Endothelial cell of umbilical vein (primary cell): ENCODE data around the gene SYT14. TPM values are rescaled to one million over a fixed set of nuclear protein-coding genes. Genes with fewer than 3 reads are reported as not detected.

ENCODE experiments used
- BruUV-seq: library from RNA; stranded (reverse); fragments of 400-500 nt; replicated peaks from 2 replicates; lab custom pipeline; 2021; lab: Mats Ljungman, UMichigan
- CTCF ChIA-PET: fragments of 300-600, 350-600 bp; sonication (Branson Sonifier 250); formaldehyde crosslinking; loops from one replicate; lab custom pipeline; 2021; ENCODE audit warnings: antibody characterized with exemption, inconsistent platforms; lab: Charles Lee
- POLR2A ChIA-PET: fragments of 300-600, 350-600 bp; sonication (Branson Sonifier 250); formaldehyde crosslinking; loops from one replicate; lab custom pipeline; 2021; ENCODE audit warnings: antibody characterized with exemption, inconsistent platforms; lab: Charles Lee
- DNase-seq: peaks from one replicate; pipeline ENCODE4 v3.0.0-alpha.2; 2011; ENCODE audit warnings: low read depth, low spot score
- FAIRE-seq: peaks from 2 replicates; lab custom pipeline; 2011; peaks lifted over from hg19 to GRCh38; lab: Jason Lieb, UNC
- H2AFZ ChIP-seq: 2 replicates; pipeline ENCODE4 v1.6.0; 2012; ENCODE audit warnings: low read depth, low read length, control low read depth, inconsistent platforms
- H3K27ac ChIP-seq: 2 replicates; pipeline ENCODE4 v1.5.1; 2011; ENCODE audit warnings: low read depth, mild to moderate bottlenecking, control low read depth, low read length, moderate library complexity; ENCODE audit not compliant: insufficient read depth
- H3K27me3 ChIP-seq, 2 experiments: 2 replicates each; pipeline versions ENCODE4 v1.6.0 to v1.6.1; 2011; ENCODE audit warnings: low read length in 2 of 2, mixed read lengths in 1 of 2; ENCODE audit not compliant: control insufficient read depth in 2 of 2, insufficient read depth in 2 of 2
- H3K36me3 ChIP-seq, 2 experiments: 2 replicates in 1 of 2; 3 replicates in 1 of 2; pipeline ENCODE4 v1.5.1; 2011; ENCODE audit warnings: low read length in 2 of 2, mild to moderate bottlenecking in 1 of 2, moderate library complexity in 1 of 2; ENCODE audit not compliant: control insufficient read depth in 2 of 2, insufficient read depth in 2 of 2; ENCODE audit errors: extremely low read depth in 1 of 2
- H3K4me1 ChIP-seq: 3 replicates; pipeline ENCODE4 v1.5.1; 2011; ENCODE audit warnings: mild to moderate bottlenecking, low read length; ENCODE audit not compliant: control insufficient read depth, insufficient read depth; ENCODE audit errors: extremely low read depth
- H3K4me2 ChIP-seq: 2 replicates; pipeline ENCODE4 v1.6.1; 2011; ENCODE audit warnings: low read length, control low read depth, mixed read lengths; ENCODE audit not compliant: insufficient read depth
- H3K4me3 ChIP-seq, 3 experiments: fragments of 200-600 bp in 1 of 3; sonication (generic), shearing (Covaris generic) in 1 of 3; replicated peaks in 1 of 3; 2 replicates each; pipeline ENCODE4 v1.5.1; 2011 to 2016; ENCODE audit warnings: control low read depth in 3 of 3, low read length in 3 of 3, mild to moderate bottlenecking in 2 of 3, inconsistent platforms in 1 of 3, low read depth in 1 of 3, moderate library complexity in 1 of 3; ENCODE audit not compliant: insufficient read depth in 1 of 3
- H3K79me2 ChIP-seq: 2 replicates; pipeline ENCODE4 v1.6.0; 2012; ENCODE audit warnings: low read length, inconsistent platforms; ENCODE audit not compliant: control insufficient read depth, insufficient read depth
- H3K9ac ChIP-seq: replicated peaks from 2 replicates; pipeline ENCODE3; 2011; ENCODE audit warnings: low read length, control low read depth; ENCODE audit not compliant: insufficient read depth; ENCODE audit errors: extremely low read depth
- H3K9me1 ChIP-seq: replicated peaks from 3 replicates; pipeline ENCODE4 v1.6.0; 2011; ENCODE audit warnings: mild to moderate bottlenecking, low read length; ENCODE audit not compliant: control insufficient read depth, insufficient read depth; ENCODE audit errors: extremely low read depth
- H3K9me3 ChIP-seq: replicated peaks from 2 replicates; pipeline ENCODE4 v1.5.1; 2012; ENCODE audit warnings: low read length, inconsistent platforms; ENCODE audit not compliant: control insufficient read depth, insufficient read depth
- H4K20me1 ChIP-seq: replicated peaks from 2 replicates; pipeline ENCODE3; 2011; ENCODE audit warnings: mild to moderate bottlenecking, low read length; ENCODE audit not compliant: control insufficient read depth, insufficient read depth; ENCODE audit errors: extremely low read depth
- CTCF ChIP-seq, 2 donors: IDR thresholded peaks; 1 replicate in 1 of 2; 2 replicates in 1 of 2; pipeline ENCODE4 v1.5.1; 2011; ENCODE audit warnings: low read length in 2 of 2, mild to moderate bottlenecking in 2 of 2, moderate library complexity in 2 of 2, control low read depth in 1 of 2, inconsistent platforms in 1 of 2, low read depth in 1 of 2; ENCODE audit not compliant: insufficient read depth in 1 of 2; ENCODE audit errors: extremely low read depth in 1 of 2
- EZH2 ChIP-seq: IDR thresholded peaks from 2 replicates; pipeline ENCODE4 v1.6.1; 2012; ENCODE audit warnings: borderline replicate concordance, low read depth, mild to moderate bottlenecking, moderate library complexity, low read length, inconsistent platforms; ENCODE audit not compliant: severe bottlenecking
- FOS ChIP-seq: IDR thresholded peaks from 2 replicates; pipeline ENCODE4 v1.6.1; 2011; ENCODE audit warnings: mild to moderate bottlenecking, low read length, moderate library complexity, borderline replicate concordance; ENCODE audit not compliant: insufficient read depth
- GATA2 ChIP-seq: IDR thresholded peaks from 2 replicates; pipeline ENCODE4 v1.7.0; 2011; ENCODE audit warnings: low read depth, mild to moderate bottlenecking, moderate library complexity, mixed read lengths, low read length; ENCODE audit not compliant: insufficient read length, insufficient read depth
- JUN ChIP-seq: IDR thresholded peaks from 2 replicates; pipeline ENCODE4 v1.6.1; 2011; ENCODE audit warnings: borderline replicate concordance, low read depth; ENCODE audit not compliant: insufficient read length, insufficient read depth
- MYC ChIP-seq: IDR thresholded peaks from one replicate; pipeline ENCODE4 v1.6.1; 2011; ENCODE audit warnings: mild to moderate bottlenecking, low read depth, low read length
- POLR2A ChIP-seq: IDR thresholded peaks from 2 replicates; pipeline ENCODE4 v1.6.1; 2012; ENCODE audit warnings: low read depth, mild to moderate bottlenecking, control low read depth, low read length
- POLR2AphosphoS5 ChIP-seq: IDR thresholded peaks from 2 replicates; pipeline ENCODE4 v1.6.1; 2012; ENCODE audit warnings: low read depth, mild to moderate bottlenecking, control low read depth, low read length, moderate library complexity; ENCODE audit not compliant: insufficient read depth
- dilution Hi-C: fragments of 300-500 bp; cut with MboI; formaldehyde crosslinking; loops from one replicate; pipeline ENCODE4 v1.15.0; 2019; ENCODE audit warnings: low sequenced_read_pairs; ENCODE audit not compliant: extremely low pct_ligation_motif_present
- intact Hi-C: fragments of 100-400 bp; cut with micrococcal nuclease; formaldehyde crosslinking; loops from one replicate; pipeline ENCODE4 v1.10.0; 2022
- polyA plus RNA-seq, 4 experiments: library from polyadenylated mRNA; depleted of rRNA in 3 of 4; stranded (reverse) in 3 of 4; unstranded in 1 of 4; fragments of >200 nt; gene quantifications; 2 replicates each; pipeline versions ENCODE4 v1.2.1 to v1.2.3, GENCODE V29; 2011 to 2012; ENCODE audit warnings: missing spikeins in 1 of 4
- total RNA-seq: library from RNA; stranded (reverse); gene quantifications from 2 replicates; pipeline ENCODE4 v1.2.3, GENCODE V29; 2021
- TF ChIP-seq, protein P1 (sequence below): IDR thresholded peaks from 2 replicates; pipeline ENCODE4 v1.6.1; 2011; ENCODE audit not compliant: insufficient read depth, insufficient read length

Gene SYT14
- total and polyA plus RNA-seq, 2 donors (not counting 3 experiments of a cell fraction or from before 2014, with no cell fraction given) = 0.08 to 0.18 TPM

GRCh38 chr1:209920844-209921243 lies 17.2 kb upstream of the SYT14 start:
- Histone ChIP-seq H3K4me2 (no peak overlapping the region), H3K27ac (no peak overlapping the region), H3K27me3 (no peaks in the 10 kb centered on the region), H3K9ac (no peak overlapping the region), H3K9me1 (no peaks in the 10 kb centered on the region), H3K4me3 (no peak overlapping the region), H3K4me1 (no peaks in the 10 kb centered on the region), H4K20me1 (no peaks in the 10 kb centered on the region), H2AFZ (no peak overlapping the region), H3K9me3 (no peaks in the 10 kb centered on the region), H3K79me2 (no peaks in the 10 kb centered on the region), H3K36me3 (no peaks in the 10 kb centered on the region)
- dilution Hi-C loops (no loop called here), intact Hi-C loops (no loop called here)
- BruUV-seq = no TSS peak
- FAIRE-seq (no peak), DNase-seq (no peak)
- CTCF ChIA-PET = no interaction called here
- no peak for TF ChIP-seq POLR2AphosphoS5
- TF ChIP-seq EZH2 = no peak
- TF ChIP-seq JUN = no peak
- POLR2A ChIA-PET = no interaction called here

- BruUV-seq = no TSS peak
- Histone ChIP-seq H3K4me1 (no peaks in the 10 kb centered on the region), H3K27ac (no peak overlapping the region), H4K20me1 (no peaks in the 10 kb centered on the region), H3K4me3 (no peak overlapping the region), H3K9me3 (no peaks in the 10 kb centered on the region), H3K4me2 (no peak overlapping the region), H3K9ac (no peak overlapping the region), H3K36me3 (no peaks in the 10 kb centered on the region), H3K9me1 (no peaks in the 10 kb centered on the region), H3K79me2 (no peaks in the 10 kb centered on the region), H3K27me3 (no peaks in the 10 kb centered on the region), H2AFZ (no peak overlapping the region)
- dilution Hi-C loops = no loop called here
- no peak for TF ChIP-seq POLR2A
- TF ChIP-seq, protein P1, sequence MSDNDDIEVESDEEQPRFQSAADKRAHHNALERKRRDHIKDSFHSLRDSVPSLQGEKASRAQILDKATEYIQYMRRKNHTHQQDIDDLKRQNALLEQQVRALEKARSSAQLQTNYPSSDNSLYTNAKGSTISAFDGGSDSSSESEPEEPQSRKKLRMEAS = no peak
- no peak for TF ChIP-seq GATA2
- no peak for TF ChIP-seq JUN
- TF ChIP-seq MYC = no peak
- no peak for TF ChIP-seq CTCF (IDR thresholded peaks at IDR 0.05; ENCODE audit: extremely low read depth in 1 of 2, insufficient read depth in 1 of 2, low read depth in 1 of 2, low read length in 2 of 2)
- TF ChIP-seq POLR2AphosphoS5 = no peak
- TF ChIP-seq EZH2 = no peak
- no peak for TF ChIP-seq FOS
- intact Hi-C loops = no loop called here
- CTCF ChIA-PET = no interaction called here
- FAIRE-seq = no peak
- peak; percentile 0 for DNase-seq
- POLR2A ChIA-PET = no interaction called here
These were observed 13.6 kb upstream of the SYT14 start for GRCh38 chr1:209924390-209924789.
